Brain pericyte (primary cell): ENCODE measurements around the gene FCGR3A.
"Not testable (repeated sequence)": the region's sequence is repeated elsewhere in the genome, so short reads cannot be mapped to it uniquely, and the experiment has no call there.

Experiments used
- DNase-seq: peaks from one replicate; pipeline ENCODE4 v3.0.0-alpha.2; 2012; ENCODE audit warnings: low read depth, low spot score

Gene FCGR3A

GRCh38 chr1:161556990-161557389, 7.4 kb upstream of the FCGR3A start:
- not testable (repeated sequence) for DNase-seq

GRCh38 chr1:161556143-161556542, 6.5 kb upstream of the FCGR3A start:
- DNase-seq = not testable (repeated sequence)

GRCh38 chr1:161554815-161555417, 5.3 kb upstream of the FCGR3A start:
- not testable (repeated sequence) for DNase-seq

- not testable (repeated sequence) for DNase-seq
Observed at GRCh38 chr1:161554340-161554739, 4.7 kb upstream of the FCGR3A start.

GRCh38 chr1:161553631-161554030, 4.0 kb upstream of the FCGR3A start:
- not testable (repeated sequence) for DNase-seq

GRCh38 chr1:161550942-161551341, 1.3 kb upstream of the FCGR3A start:
- not testable (repeated sequence) for DNase-seq

- not testable (repeated sequence) for DNase-seq
Observed at GRCh38 chr1:161548749-161549406, 740 bp downstream of the FCGR3A start.

- DNase-seq = not testable (repeated sequence)
Observed at GRCh38 chr1:161547995-161548741, 1.4 kb downstream of the FCGR3A start.

- not testable (repeated sequence) for DNase-seq
Observed at GRCh38 chr1:161545005-161545731, 4.5 kb downstream of the FCGR3A start.

GRCh38 chr1:161543125-161543524, 6.5 kb downstream of the FCGR3A start:
- not testable (repeated sequence) for DNase-seq

- DNase-seq = not testable (repeated sequence)
Observed at GRCh38 chr1:161542091-161542559, 7.5 kb downstream of the FCGR3A start.

- not testable (repeated sequence) for DNase-seq
Observed at GRCh38 chr1:161540570-161540960, 9.1 kb downstream of the FCGR3A start.

GRCh38 chr1:161539731-161540569, 9.7 kb downstream of the FCGR3A start:
- not testable (repeated sequence) for DNase-seq

- not testable (repeated sequence) for DNase-seq
Observed at GRCh38 chr1:161538925-161539479, 10.6 kb downstream of the FCGR3A start.

- not testable (repeated sequence) for DNase-seq
Observed at GRCh38 chr1:161537068-161537669, 12.4 kb downstream of the FCGR3A start.

GRCh38 chr1:161532644-161533567, 16.7 kb downstream of the FCGR3A start:
- not testable (repeated sequence) for DNase-seq

- no peak for DNase-seq
Observed at GRCh38 chr1:161531986-161532643, 17.5 kb downstream of the FCGR3A start.
